ENCODE measurements around the gene PCMT1.

GRCh38 chr6:149716181-149716963 is 33.2 kb upstream of the PCMT1 start:
- no peak for TF ChIP-seq CTCF (conservative IDR thresholded peaks at IDR 0.05; ENCODE audit: low read depth, low read length)
- no peak for TF ChIP-seq EZH2 (IDR thresholded peaks at IDR 0.05; ENCODE audit: borderline replicate concordance, low read depth, low read length, poor library complexity, severe bottlenecking)

Data from A673 (cell line).